Measurements from ENCODE around the gene REEP3.

REEP3 gene

DNA sequence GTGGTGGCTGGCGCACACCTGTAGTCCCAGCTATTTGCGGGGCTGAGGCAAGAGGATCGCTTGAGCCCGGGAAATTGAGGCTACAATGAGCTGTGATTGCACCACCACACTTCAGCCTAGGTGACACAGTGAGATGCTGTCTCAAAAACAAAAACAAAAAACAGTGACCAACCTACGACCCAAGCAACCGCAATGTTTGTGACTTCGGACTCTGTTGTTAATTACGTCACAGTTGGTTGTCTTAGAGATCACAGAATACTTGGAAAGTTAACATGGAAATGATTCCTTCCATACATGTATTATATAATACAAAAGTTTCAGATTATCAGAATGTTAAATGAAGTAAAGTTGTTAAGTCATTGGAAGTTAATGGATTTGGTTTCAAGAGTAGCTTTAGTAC is 106.2 kb downstream of the REEP3 start:
- H3K4me3 ChIP-seq (ENCODE audit: insufficient read depth, low read depth, low read length) = no peak overlapping the region
- 94 to 95% methylated on average over 8 of the region's 8 CpGs for WGBS, 2 experiments
- H3K4me1 ChIP-seq (ENCODE audit: control insufficient read depth, insufficient read depth, low read length) = peaks cover 21% of the 10 kb centered on the region
- H3K36me3 ChIP-seq (ENCODE audit: control insufficient read depth, insufficient read depth, low read length) = peaks cover 2% of the 10 kb centered on the region
- no peak overlapping the region for H3K27ac ChIP-seq (ENCODE audit: insufficient read depth, low read depth, low read length, poor library complexity, severe bottlenecking)
- H3K27me3 ChIP-seq (ENCODE audit: control insufficient read depth, insufficient read depth, low read length, poor library complexity, severe bottlenecking) = no peaks in the 10 kb centered on the region
- H3K9me3 ChIP-seq (ENCODE audit: control insufficient read depth, low read length) = no peaks in the 10 kb centered on the region

DNA sequence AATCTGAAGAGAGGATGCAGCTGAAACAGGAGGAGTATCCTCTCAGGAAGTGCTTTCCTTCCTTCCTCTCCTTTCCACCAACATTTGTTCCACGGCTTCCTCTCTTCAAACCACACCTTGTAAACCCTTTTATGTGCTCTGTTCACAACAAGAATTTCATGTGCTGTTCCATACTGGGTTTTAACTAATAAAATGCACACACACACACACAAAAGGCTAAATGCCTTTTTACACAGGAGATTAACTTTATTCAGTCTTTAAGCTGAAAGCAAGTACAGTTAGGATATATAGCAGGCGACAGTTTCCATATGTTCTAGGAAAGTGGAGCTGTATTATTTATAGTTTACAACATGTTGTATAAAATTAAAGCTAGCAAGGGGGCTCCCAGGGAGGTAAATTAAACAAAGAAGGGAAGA is 106.7 kb downstream of the REEP3 start:
- no peaks in the 10 kb centered on the region for H3K27me3 ChIP-seq (ENCODE audit: control insufficient read depth, insufficient read depth, low read length, poor library complexity, severe bottlenecking)
- no peaks in the 10 kb centered on the region for H3K9me3 ChIP-seq (ENCODE audit: control insufficient read depth, low read length)
- H3K36me3 ChIP-seq (ENCODE audit: control insufficient read depth, insufficient read depth, low read length) = no peaks in the 10 kb centered on the region
- WGBS, 2 experiments = 84% methylated on average over 2 of the region's 2 CpGs
- no peak overlapping the region for H3K4me3 ChIP-seq (ENCODE audit: insufficient read depth, low read depth, low read length)
- H3K4me1 ChIP-seq (ENCODE audit: control insufficient read depth, insufficient read depth, low read length) = peaks cover 21% of the 10 kb centered on the region
- no peak overlapping the region for H3K27ac ChIP-seq (ENCODE audit: insufficient read depth, low read depth, low read length, poor library complexity, severe bottlenecking)

DNA sequence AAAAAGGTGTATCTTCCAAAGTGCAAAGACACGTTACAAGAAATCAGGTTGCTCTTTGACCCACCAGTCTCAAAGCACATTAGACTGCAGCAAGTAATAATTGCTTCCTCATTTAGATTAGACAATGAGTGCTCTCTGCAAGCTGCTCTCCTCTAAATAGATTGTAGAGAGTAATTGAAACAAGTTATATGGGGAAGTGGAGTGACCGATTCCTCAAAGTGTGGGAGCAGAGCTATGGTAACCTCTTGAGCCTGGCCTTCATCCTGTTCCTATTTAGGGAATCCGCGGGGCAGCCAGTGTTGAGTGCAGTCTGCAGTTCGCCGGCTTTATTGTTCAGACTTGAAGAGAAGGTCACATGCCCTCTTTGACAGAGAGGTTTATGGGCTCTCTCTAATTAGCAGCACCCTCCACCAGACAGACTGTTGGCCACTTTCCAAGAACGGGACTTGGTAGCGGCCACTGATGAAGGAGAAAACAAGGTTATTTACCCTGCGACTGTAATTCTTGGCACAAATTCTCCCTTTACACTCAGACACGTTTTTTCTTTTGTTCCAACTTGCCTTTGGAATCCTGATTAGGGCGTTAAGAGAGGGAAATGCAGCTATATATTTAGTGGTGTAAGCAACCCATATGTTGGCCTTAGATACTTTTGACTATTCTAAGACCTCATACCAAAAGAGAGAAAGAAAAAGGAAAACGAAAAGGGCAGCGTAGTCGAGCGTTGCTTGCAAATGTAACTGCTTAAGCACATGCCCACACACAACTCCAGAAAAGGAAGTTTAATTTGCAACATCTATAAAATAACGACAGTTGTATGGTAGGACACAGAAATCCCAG is 107.5 kb downstream of the REEP3 start:
- Histone ChIP-seq H3K36me3 (ENCODE audit: control insufficient read depth, insufficient read depth, low read length) (no peaks in the 10 kb centered on the region), H3K27me3 (ENCODE audit: control insufficient read depth, insufficient read depth, low read length, poor library complexity, severe bottlenecking) (no peaks in the 10 kb centered on the region), H3K9me3 (ENCODE audit: control insufficient read depth, low read length) (no peaks in the 10 kb centered on the region), H3K4me1 (ENCODE audit: control insufficient read depth, insufficient read depth, low read length) (peaks cover 21% of the 10 kb centered on the region), H3K4me3 (ENCODE audit: insufficient read depth, low read depth, low read length) (peak overlapping the region; percentile 12), H3K27ac (ENCODE audit: insufficient read depth, low read depth, low read length, poor library complexity, severe bottlenecking) (peak overlapping the region; percentile 98)
- WGBS, 2 experiments = 30 to 32% methylated on average over 15 to 16 of the region's 16 CpGs

DNA sequence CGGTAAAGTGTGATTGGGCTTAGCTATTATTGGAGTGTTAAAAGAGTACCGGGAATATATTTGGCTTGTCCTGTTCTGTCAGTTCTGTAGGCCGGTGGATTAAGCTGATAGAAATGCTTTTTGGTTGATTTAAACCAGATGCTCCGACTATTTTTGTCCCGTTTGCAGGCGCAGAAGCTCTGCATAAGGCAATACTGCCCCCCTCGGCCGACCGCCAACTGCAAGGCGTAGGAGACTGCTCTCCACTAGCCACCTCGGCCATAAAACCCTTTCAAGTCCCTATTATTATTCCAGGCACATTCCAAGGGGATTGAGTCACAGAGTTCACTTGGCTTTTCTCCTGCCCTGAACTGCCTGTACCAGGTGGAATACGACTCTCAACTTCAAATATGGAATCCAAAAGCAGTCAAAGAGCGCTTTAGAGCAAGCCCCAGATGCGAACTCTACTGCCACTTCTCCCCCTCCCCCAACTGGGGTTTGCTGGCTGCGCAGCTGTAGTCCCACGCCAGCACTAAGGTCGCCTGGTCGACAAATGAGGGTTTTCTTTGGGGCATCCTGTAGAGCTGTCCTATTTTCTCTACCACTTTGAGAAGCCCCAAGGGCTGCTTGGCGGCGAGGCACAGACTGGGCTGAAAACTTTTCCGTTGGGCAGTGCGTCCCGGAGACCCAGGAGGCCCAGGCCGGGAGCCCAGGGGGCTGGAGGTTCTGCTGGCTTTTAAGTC is 108.3 kb downstream of the REEP3 start:
- Histone ChIP-seq H3K36me3 (ENCODE audit: control insufficient read depth, insufficient read depth, low read length) (no peaks in the 10 kb centered on the region), H3K4me1 (ENCODE audit: control insufficient read depth, insufficient read depth, low read length) (peaks cover 21% of the 10 kb centered on the region), H3K9me3 (ENCODE audit: control insufficient read depth, low read length) (no peaks in the 10 kb centered on the region), H3K27ac (ENCODE audit: insufficient read depth, low read depth, low read length, poor library complexity, severe bottlenecking) (peak overlapping the region; percentile 98), H3K4me3 (ENCODE audit: insufficient read depth, low read depth, low read length) (peak overlapping the region; percentile 70), H3K27me3 (ENCODE audit: control insufficient read depth, insufficient read depth, low read length, poor library complexity, severe bottlenecking) (no peaks in the 10 kb centered on the region)
- 1 to 2% methylated on average over 24 of the region's 24 CpGs for WGBS, 2 experiments

DNA sequence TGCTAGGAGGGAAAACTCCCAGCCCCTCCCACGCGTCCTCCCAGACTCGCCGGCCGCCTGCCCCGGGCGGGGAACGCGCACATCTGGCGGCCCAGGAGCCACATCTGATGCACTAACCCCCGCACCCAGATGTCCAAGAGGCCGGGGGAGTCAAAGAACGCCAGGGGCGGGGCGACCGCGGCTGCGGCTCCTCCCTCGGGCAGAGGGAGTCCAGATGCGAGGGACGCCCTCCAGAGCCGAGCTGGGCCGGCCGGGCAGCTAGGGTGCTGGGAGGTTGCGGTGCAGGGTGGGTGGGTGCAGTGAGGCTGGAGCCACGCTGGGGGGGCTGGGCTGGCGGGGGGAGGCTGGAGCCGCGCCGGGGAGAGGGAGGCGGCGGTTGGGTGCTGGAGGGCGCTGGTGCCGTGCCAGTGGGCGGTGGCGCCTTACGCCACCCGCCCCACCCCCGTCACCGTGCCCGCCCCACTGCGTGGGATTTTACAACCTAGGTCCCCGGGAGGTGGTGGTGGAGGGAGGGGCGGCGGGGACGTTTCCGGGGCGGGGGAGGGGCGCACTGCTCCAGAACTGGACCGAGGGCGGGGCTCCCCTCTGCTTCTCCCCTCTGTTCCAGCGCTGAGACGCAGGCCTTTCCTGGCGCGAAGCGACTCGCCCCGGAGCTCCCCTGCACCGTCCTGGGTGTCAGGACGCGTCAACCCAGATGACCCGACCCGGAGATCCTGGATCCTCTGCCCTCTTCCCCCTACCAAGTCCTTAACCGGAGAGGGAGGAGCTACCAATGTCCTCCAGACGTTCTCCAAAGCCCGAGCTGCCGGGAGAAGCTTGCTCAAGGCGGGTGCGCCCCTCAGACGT is 109.1 kb downstream of the REEP3 start:
- Histone ChIP-seq H3K4me3 (ENCODE audit: insufficient read depth, low read depth, low read length) (peak overlapping the region; percentile 70), H3K4me1 (ENCODE audit: control insufficient read depth, insufficient read depth, low read length) (peaks cover 21% of the 10 kb centered on the region), H3K36me3 (ENCODE audit: control insufficient read depth, insufficient read depth, low read length) (no peaks in the 10 kb centered on the region), H3K27me3 (ENCODE audit: control insufficient read depth, insufficient read depth, low read length, poor library complexity, severe bottlenecking) (no peaks in the 10 kb centered on the region), H3K9me3 (ENCODE audit: control insufficient read depth, low read length) (no peaks in the 10 kb centered on the region), H3K27ac (ENCODE audit: insufficient read depth, low read depth, low read length, poor library complexity, severe bottlenecking) (peak overlapping the region; percentile 98)
- 0% methylated on average over 69 to 70 of the region's 70 CpGs for WGBS, 2 experiments

DNA sequence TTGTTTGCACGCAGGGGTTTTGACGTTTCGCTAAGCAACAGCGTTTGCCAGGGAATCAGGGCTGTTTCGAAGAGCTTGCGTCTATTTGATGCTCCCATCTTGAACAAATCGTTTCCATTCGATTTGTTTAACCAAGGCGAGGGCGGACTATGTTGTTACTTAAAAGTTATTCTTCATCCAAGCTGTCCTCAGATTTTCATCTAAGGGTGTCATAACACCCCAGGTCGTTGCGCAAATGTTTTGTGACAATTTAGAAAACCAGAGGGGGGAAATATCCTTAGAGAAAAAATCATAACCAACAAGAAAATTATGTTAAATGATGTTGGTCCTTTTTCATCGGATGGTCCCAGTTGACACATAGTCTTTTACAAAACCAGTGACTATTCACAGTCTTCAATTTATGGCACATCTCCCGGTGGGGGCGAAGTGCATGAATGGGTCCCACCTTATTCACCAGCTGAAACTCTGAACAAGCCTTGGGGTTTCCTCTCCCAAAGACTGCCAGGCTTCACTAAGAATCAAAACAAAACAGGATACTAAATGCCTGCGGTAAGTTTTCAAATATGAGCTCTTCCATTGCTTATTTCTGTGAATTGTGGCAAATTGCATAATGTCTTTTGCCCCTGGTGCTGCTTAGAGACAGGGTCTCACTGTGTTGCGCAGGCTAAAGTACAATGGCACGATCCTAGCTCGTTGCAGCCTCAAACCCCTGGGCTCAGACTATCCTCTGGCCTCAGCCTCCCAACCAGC is 109.9 kb downstream of the REEP3 start:
- peak overlapping the region; percentile 98 for H3K27ac ChIP-seq (ENCODE audit: insufficient read depth, low read depth, low read length, poor library complexity, severe bottlenecking)
- H3K9me3 ChIP-seq (ENCODE audit: control insufficient read depth, low read length) = no peaks in the 10 kb centered on the region
- 39 to 40% methylated on average over 17 to 19 of the region's 19 CpGs for WGBS, 2 experiments
- peak overlapping the region; percentile 70 for H3K4me3 ChIP-seq (ENCODE audit: insufficient read depth, low read depth, low read length)
- H3K36me3 ChIP-seq (ENCODE audit: control insufficient read depth, insufficient read depth, low read length) = no peaks in the 10 kb centered on the region
- H3K4me1 ChIP-seq (ENCODE audit: control insufficient read depth, insufficient read depth, low read length) = peaks cover 21% of the 10 kb centered on the region
- H3K27me3 ChIP-seq (ENCODE audit: control insufficient read depth, insufficient read depth, low read length, poor library complexity, severe bottlenecking) = no peaks in the 10 kb centered on the region

DNA sequence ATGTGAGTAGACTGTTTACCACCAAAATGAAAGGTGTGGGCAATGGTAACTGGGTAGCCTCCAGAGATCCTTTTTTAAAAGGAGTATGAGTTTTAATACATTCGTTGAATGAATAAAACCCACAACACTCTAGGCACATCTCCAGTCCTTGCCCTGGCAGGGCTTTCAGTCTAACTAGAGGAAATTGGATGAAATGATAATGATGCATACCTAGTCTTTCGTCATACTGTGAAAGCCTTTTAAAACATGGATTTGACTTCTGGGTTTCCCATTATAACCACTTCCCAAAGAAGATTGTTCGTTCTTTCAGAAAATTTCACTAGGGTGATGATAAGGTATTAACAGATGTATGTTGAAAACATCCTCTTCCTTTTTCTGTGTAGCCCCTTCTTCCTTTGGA is 110.8 kb downstream of the REEP3 start:
- no peak overlapping the region for H3K27ac ChIP-seq (ENCODE audit: insufficient read depth, low read depth, low read length, poor library complexity, severe bottlenecking)
- H3K27me3 ChIP-seq (ENCODE audit: control insufficient read depth, insufficient read depth, low read length, poor library complexity, severe bottlenecking) = no peaks in the 10 kb centered on the region
- no peaks in the 10 kb centered on the region for H3K9me3 ChIP-seq (ENCODE audit: control insufficient read depth, low read length)
- H3K4me1 ChIP-seq (ENCODE audit: control insufficient read depth, insufficient read depth, low read length) = peaks cover 21% of the 10 kb centered on the region
- 72 to 89% methylated on average over 2 to 3 of the region's 3 CpGs for WGBS, 2 experiments
- H3K4me3 ChIP-seq (ENCODE audit: insufficient read depth, low read depth, low read length) = no peak overlapping the region
- H3K36me3 ChIP-seq (ENCODE audit: control insufficient read depth, insufficient read depth, low read length) = no peaks in the 10 kb centered on the region

DNA sequence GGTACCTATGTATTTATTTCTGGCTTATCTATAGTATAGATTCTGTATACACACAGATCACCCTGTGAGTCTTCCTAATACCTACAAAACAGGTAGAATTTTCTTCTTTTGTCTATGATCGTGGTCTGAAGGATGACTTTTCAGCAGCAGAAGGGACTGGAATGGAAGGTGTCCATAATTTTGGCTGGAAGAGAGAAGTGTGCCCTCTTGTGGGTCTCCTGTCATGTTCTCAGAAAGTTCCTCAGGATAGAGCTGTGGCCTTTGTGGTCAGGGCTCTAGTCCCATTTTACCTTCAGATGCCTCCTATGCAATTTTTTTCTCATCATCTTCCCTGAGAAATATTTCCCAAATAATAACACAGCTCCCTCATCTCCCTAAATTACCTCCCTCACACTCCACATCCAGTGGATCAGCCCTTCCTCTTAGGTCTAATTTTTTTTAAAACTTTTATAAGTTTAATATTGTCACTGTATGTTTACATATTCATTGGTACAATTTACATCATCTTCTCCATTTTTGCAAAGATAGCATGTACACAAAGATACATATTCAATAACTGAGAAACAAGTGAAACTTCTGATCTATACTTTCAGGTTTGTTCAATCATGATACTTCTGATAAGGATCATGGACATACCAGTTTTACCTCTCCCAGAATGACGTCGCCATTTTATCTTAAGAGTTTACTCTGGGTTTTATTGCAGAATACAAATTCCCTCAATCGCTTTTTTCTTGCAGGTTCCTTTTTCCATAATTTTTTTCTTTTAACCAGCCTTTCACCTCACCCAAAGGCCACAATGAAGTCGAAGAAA is 112.7 kb downstream of the REEP3 start:
- H3K4me1 ChIP-seq (ENCODE audit: control insufficient read depth, insufficient read depth, low read length) = peaks cover 9% of the 10 kb centered on the region
- H3K36me3 ChIP-seq (ENCODE audit: control insufficient read depth, insufficient read depth, low read length) = no peaks in the 10 kb centered on the region
- no peak overlapping the region for H3K4me3 ChIP-seq (ENCODE audit: insufficient read depth, low read depth, low read length)
- no peaks in the 10 kb centered on the region for H3K27me3 ChIP-seq (ENCODE audit: control insufficient read depth, insufficient read depth, low read length, poor library complexity, severe bottlenecking)
- H3K9me3 ChIP-seq (ENCODE audit: control insufficient read depth, low read length) = no peaks in the 10 kb centered on the region
- WGBS, 2 experiments = 88% methylated on average over 5 of the region's 5 CpGs
- H3K27ac ChIP-seq (ENCODE audit: insufficient read depth, low read depth, low read length, poor library complexity, severe bottlenecking) = no peak overlapping the region

DNA sequence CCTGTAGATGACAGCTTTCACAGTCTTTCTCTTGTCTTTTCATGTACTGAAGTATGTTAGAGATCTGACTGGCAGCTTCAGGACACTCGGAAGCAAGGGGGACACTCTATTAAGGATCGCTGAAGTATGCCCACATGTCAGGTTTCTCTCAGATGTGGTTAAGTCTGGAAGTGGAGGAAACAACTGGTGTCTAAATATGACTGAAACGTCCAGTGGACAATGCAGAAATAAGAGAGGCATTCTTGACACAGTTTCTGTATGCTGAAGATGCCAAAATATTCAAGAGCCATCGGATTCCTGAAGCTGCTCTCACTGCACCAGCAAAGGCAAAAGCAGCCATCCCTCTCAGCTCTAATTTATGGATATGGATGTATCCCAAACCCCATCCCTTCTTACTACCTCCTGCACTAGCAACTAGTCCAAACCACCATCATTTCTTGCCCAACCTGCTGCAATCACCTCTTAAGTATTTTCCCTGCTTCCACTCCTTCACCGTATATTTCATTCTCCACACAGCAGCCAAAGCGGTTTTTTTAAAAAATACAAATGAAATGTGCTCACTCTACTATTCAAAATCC is 113.4 kb downstream of the REEP3 start:
- 93% methylated on average over 6 of the region's 6 CpGs for WGBS, 2 experiments
- Histone ChIP-seq H3K4me3 (ENCODE audit: insufficient read depth, low read depth, low read length) (no peak overlapping the region), H3K27me3 (ENCODE audit: control insufficient read depth, insufficient read depth, low read length, poor library complexity, severe bottlenecking) (no peaks in the 10 kb centered on the region), H3K9me3 (ENCODE audit: control insufficient read depth, low read length) (no peaks in the 10 kb centered on the region), H3K27ac (ENCODE audit: insufficient read depth, low read depth, low read length, poor library complexity, severe bottlenecking) (no peak overlapping the region), H3K4me1 (ENCODE audit: control insufficient read depth, insufficient read depth, low read length) (peaks cover 5% of the 10 kb centered on the region), H3K36me3 (ENCODE audit: control insufficient read depth, insufficient read depth, low read length) (no peaks in the 10 kb centered on the region)

Data from ectodermal cell (in vitro differentiated cells).